M059J (cell line): ENCODE results near the gene TMEM63A. TPM values are rescaled to one million over a fixed set of nuclear protein-coding genes. Genes with fewer than 3 reads are reported as not detected.
"Not testable (repeated sequence)": the region's sequence is repeated elsewhere in the genome, so short reads cannot be mapped to it uniquely, and the experiment has no call there.

Source experiments
- DNase-seq: peaks from one replicate; pipeline ENCODE4 v3.0.0-alpha.2; 2012; ENCODE audit warnings: low read depth
- total RNA-seq: library from RNA; depleted of rRNA; stranded (reverse); fragments of >200 nt; shearing (Covaris generic); gene quantifications from 2 replicates; pipeline ENCODE4 v1.2.3, GENCODE V29; 2014; rRNA removed

Gene TMEM63A
- 11.3 and 16.3 TPM in 2 replicates for total RNA-seq

DNA sequence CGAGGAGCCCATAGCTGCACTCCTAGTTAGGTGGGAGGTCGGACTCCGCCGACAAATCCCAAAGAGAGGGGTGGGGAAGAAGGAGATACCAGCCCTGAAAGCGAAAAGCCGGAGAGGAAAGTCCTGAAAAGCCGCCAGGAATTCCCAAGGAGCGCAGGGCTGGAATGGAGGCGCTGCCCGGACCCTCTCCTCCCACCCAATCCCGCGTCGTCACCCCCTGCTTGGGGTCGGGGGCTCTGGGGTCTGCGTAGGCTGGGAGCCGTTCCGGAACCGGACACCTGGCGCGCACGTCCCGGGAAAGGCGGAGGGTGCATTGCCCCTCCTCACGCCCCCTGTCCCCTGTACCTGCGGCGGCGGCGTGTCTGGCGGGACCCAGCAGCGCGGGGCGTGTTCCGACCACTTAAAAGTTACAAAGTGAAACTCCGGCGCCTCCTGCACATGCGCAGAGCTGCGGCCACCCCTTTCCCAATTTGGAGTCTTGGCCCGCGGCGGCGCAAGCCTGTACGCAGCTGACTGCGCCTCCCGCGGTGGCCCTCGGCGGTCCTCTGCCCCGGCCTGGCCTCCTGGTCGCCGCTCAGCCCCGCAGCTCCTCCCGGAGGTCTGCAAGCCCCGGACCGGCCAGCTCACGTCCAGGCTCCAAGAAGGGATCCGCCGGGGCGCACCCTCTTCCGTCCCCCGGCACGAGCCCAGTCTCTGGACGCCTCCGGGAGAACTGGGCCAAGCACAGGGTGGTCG lies at the start of gene TMEM63A:
TSS of gene TMEM63A (minus strand) at position 422 of the 735 bp plus-strand sequence. CDS start 4,800 bp downstream, outside the sequence.
- peak; percentile 82 for DNase-seq

DNA sequence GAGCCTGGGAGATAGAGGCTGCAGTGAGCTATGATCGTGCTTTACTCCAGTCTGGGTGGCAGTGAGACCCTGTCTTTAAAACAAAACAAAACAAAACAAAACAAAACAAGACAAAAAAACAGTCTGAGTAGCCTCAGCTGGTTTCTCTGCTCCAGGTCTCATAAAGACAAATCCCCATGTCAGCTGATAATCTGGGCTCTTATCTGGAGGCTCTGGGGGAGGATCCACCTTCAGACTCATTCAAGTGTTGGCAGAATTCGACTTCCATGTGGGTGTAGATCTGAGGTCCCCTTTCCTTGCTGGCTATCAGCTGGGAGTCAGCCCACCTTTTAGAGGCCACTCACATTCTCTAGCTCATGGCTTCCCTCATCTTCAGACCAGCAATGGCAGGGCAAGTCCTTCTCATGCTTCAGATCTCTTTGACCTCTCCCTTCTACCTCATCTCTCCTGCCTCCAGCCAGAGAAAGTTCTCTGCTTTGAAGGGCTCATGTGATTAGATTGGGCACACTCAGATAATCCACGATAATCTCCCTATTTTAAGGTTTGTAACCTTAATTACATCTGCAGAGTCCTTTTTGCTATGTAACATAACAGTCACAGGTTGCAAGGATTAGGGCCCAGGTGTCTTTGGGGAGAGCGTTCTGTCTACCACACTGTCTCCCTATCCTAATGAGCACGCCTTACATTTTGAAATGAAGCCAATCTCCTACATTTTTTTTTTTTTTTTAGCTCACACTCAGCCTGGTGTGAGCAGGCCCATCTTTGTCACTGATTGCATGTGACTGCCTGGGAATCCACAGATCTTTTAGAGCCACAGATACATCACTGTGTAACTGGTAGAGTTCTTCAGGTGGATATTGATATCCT lies 49.3 kb upstream of the TMEM63A start:
- no peak for DNase-seq

- no peak for DNase-seq
Measured at GRCh38 chr1:225930566-225930965, 48.4 kb upstream of the TMEM63A start.

GRCh38 chr1:225929462-225929861 lies 47.3 kb upstream of the TMEM63A start:
- DNase-seq, result not testable (repeated sequence)

DNA sequence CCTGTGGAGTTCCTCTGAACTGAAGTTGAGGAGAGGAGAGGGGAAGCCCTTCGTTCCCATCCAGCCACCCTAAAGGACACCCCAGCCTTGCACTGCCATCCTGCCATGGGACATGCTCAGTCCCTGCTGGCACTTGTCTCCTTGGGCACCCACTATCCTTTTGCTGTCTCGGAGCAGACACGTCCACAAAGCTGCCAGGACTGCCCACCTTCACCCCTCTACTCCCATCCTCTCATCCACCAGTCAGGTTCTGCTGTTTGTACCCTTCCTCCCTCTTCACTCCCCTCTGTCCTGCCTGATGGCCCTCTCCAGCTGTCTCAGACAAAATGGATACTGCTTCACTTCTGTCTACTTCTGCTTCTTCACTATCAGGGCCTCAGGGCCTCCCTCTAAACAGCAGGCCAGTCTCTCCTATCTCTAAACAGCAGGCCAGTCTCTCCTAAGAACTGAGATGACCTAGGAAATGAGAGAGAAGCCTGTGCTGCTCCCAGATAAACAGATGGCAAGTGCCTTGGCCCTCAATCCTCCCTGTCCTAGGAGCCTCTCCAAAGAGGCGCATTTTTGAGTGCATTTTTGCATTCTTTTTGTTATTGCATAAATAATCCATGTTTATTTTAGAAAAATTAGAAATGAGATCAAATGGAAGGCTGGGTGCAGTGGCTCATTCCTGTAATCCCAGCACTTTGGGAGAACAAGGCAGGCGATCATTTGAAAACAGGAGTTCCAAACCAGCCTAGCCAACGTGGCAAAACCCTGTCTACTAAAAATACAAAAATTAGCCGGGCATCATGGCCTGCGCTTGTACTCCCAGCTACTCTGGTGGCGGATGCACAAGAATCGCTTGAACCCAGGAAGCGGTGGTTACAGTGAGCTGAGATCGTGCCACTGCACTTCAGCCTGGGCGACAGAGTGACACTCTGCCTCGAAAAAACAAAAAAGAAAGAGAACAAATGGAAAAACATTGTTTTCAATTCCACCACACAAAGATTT lies 46.3 kb upstream of the TMEM63A start:
- no peak for DNase-seq

GRCh38 chr1:225926551-225927113 lies 44.5 kb upstream of the TMEM63A start:
- peak; percentile 25 for DNase-seq

GRCh38 chr1:225923692-225924555 lies 41.7 kb upstream of the TMEM63A start, which contains the start of gene PYCR2:
PYCR2 (minus strand) TSS chr1:225924250; CDS start chr1:225924110, 140 bp downstream.
- DNase-seq, result peak; percentile 94

DNA sequence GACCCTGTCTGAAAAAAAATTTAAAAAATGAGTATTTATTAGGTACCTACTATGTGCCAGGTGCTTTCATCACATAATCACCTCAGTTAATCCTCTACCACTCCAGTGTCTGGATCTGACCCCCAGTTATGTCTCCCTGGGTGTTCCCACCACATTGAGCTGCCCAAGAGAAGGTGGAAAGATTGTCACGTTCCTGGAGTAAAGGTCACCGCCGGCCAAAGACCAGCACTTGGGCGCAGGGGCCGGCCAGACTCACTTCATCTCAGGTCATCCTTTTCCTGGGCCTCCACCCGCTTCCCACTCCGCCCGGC lies 41.2 kb upstream of the TMEM63A start:
- DNase-seq, result no peak

DNA sequence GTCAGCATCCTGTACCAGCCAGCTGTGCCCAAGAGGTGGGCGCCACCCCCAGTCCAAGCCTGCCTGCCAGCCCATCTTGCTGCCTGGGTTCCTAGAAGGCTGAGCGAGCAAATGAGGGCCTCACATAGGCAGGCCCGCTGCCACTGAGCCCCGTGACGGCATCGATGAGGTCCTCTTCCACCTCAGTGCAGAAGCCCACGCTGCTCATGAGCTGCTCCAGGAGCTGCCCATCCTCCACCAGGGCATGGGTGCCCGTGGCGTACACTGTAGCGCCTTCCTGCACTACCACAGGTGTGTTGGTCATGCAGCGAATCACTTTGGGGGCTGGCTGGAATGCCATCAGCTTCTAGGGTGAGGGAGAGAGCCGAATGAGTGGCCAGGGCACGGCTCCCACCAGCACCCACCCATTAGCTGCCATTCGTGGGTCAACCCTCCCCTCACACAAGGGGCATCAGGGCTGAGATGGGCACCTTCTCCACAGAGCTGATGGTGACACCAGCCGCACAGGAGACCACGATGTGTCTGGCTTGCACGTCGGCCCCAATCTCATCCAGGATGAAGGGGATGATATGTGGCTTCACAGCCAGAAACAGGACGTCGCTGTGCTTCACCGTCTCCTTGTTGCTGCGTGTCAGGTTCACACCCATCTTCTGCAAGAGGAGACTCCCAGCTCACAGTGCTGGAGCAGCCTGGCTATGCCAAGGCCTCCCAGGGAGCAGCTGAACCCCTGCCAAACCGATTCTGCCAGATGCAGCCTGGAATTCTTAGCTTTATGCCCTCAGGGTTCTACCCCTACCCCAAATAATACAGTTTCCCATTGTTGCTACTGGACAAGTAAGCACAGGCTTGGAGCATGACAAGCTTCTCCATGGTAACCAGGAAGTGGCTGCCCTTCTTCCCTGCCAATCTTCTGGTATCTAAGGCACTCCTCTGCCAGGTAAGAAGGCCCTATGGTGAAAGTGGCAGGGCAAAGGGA lies 39.8 kb upstream of the TMEM63A start:
- DNase-seq, result peak; percentile 82

GRCh38 chr1:225919906-225920305 lies 37.7 kb upstream of the TMEM63A start:
- peak; percentile 95 for DNase-seq

GRCh38 chr1:225918280-225918679 lies 36.1 kb upstream of the TMEM63A start:
- no peak for DNase-seq

DNA sequence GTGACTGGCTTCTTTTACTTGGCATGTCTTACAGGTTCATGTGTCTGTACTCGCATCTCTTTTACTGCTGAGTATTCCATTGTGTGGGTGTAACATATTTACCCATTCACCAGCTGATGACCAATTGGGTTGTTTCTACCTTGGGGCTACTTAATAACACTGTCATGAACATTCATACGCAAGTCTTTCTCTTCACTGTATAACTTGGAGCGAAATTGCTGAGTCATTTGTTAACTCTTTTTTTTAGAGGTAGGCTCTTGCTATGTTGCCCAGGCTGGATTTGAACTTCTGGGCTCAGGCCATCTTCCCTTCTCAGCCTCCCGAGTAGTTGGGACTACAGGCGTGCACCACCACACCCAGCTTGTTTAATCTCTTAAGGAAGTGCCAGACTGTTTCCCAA lies 35.4 kb upstream of the TMEM63A start:
- DNase-seq, result no peak

- DNase-seq, result no peak
Measured at GRCh38 chr1:225917101-225917500, 34.9 kb upstream of the TMEM63A start.

DNA sequence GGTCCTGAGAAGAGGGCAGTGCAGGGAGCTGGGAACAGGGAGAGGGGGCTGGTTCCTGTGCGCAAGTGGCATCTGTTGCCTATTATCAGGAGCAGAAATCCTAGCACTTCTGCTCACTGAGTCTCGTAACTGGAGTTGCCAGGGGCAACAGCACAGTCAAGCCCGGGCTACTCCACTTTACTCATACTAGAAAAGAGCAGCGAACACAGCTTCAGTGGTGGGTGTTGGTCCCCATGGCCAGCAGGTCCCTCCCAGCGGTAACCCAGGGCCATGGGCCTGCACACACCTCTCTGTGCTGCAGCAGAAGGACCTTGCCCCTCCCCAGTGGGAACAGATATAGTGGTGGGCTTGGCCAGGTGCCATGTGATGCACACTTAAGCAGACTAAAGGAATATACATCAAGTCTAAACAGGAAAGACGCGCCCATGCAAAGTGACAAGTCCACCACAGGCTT lies 33.4 kb upstream of the TMEM63A start:
- no peak for DNase-seq

DNA sequence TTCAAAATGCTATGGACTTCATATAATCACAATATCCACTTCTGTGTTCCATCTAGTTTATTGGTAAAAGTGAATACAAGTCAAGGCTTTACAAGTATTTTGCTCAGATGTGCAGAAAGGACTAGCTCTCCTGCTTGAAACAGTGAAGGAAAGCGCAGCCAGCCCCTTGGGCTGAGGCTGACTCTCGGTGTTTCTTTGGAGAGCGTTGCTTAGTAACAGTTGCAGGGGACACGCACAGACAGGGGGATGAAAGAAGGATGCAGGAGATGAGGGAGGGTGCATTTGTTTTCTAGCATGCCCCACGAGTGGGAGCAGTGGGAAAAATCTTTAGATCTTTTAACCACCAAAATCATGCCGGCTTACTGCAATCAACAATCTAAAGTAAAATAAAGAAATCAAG lies 32.8 kb upstream of the TMEM63A start:
- no peak for DNase-seq

DNA sequence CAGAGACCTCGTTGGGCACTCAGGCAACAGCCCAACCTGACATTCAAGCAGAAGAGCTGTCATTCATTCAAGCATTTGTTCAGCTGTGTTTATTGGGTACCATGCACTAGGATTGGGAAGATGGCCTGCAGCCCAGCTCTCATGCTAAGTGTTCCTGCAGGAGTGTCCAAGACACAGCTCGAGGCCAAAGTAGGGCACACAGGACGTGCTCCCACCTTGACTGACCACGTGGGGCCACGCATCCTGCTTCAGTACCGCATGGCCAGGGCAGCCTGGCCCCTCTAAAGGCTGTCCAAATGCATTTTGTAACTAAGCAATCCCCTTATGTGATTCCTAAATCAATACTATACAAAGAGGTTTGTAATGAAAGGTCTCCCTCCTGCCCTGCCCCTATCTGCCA lies 32.2 kb upstream of the TMEM63A start:
- DNase-seq, result no peak

DNA sequence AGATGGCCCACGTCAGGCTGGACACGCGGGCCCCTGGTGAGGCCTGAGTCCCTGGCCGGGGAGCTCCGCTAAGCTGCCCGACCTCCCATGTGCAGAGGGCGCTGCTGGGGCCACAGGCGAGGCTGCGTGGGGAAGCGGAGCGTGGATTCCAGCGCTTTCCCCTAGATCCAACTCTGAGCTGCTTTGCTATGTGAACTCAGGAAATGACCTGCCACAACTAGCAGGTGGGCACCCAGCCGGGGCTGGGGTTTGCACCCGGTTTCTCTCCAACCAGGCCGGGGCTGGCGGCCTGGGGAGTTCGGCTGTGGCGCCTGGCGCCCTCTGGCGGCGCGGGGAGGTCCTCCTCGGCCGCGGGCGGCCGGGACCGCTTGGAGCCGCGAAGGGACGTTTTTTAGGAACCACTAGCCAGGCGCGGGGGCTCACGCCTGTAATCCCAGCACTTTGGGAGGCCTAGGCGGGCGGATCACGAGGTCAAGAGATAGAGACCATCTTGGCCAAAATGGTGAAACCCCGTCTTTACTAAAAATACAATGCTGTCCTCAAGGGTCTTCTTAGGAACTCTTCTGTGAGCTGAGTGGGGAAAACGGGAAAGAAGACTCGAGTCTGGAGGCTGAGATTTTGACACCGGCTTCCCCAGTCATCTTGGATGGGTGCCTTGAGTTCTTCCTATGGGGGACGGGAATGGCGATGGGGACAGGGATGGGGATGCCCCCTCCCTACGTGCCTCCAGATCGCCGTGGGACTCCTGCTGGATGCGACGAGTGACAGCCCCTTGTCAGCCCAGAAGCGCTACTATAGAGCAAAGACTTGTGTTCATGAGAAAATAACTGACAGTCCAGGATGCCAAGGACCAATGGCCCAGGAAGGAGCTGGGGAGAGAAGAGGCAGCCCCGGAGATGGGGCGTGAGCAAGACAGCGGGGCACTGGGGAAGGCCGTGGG lies 29.3 kb upstream of the TMEM63A start:
- no peak for DNase-seq

- no peak for DNase-seq
Measured at GRCh38 chr1:225909477-225909876, 27.3 kb upstream of the TMEM63A start.
